ENCODE measurements around the gene ACOT2.
"Not testable (repeated sequence)": the region's sequence is repeated elsewhere in the genome, so short reads cannot be mapped to it uniquely, and the experiment has no call there.

The ACOT2 gene

DNA sequence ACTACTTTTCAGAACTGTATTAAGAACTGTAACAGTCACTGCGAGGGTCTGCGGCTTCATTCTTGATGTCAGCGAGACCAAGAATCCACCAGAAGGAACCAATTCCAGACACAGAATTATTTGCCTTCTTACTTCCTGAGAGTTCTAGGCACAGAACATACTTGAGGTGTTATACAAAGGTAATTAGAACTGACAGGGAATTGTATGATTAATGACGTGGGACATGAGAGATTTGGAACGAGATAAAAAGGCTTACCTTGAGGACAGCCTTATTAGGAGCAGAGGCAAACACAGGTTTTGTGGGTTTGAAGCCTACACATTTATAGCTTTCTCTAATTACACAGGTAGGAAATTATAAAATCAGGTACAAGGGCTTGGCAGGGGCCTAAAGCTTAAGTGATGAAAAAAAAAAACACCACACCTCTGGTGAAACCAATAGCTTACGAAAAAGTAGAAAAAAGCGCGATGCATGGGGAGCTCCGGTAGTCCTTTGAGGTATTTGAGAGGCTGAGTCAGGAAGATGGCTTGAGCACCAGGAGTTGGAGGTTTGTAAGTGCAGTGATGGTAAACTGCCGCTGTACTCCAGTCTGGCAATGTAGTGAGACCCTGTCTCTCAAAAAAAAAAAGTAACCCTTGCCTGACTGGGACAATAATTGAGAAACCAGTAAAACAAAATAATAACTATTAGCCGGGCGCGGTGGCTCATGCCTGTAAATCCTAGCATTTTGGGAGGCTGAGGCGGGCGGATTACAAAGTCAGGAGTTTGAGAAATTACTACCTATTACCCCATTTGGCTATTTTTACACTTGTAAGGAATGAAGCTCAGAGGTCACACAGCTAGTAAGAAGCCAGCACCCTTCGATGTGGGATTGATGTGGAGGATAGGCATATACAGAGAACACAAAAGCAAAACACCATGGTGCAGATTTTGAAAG, 795 bp upstream of the ACOT2 start:
- DNase-seq = no peak

DNA sequence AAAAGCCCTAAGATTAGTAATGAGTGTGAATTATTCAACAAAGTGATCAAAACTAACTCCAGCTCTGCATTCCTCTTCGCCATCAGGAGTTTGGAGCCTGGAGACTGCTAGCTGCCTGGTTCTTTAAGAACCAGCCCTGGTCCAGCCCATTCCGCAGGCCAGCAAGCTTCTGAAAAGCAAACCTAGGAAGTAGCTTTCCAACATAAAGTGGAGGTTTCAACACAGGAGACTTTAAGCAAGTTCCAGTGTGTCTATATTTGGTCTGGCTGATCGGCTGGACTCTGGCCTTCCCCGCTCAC, 178 bp upstream of the ACOT2 start:
- DNase-seq = not testable (repeated sequence)

DNA sequence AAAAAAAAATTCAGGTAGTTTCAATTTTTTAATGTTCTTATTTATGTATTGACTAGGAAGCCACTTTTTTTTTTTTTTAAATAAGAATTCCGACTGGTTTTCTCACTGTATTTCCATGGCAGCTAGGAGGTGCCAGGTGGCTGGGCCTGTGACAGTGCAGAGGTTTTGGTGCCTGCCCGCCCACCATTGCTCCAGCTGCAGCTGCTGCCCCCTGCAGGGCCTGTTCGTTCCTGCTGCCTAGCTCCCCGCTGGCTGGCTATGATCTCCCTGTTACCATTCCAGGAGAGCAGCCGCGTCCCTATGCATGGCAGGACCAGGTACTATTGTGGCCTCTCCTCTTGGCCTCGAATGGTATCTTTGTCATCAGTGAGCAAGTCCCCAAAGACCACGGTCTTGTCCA, 1.9 kb downstream of the ACOT2 start:
- peak; percentile 27 for DNase-seq

DNA sequence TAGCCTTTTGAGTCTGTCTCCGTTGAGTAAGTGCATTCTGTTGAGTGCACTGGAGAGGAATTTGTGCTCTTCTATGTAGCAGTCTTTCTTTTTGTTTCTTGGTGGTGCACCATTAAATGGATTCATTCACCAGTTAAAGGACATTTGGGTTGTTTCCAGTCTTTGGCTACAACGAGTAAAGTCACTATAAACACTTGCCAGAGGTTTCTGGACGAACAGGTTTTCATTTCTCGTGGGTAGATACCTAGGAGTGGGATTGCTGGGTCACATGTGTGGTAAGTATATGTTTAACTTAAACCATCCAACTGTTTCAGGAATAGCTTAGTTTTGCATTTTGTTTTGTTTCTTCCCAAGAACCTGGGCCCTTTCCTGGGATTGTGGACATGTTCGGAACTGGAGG, 4.0 kb downstream of the ACOT2 start:
- DNase-seq = not testable (repeated sequence)

DNA sequence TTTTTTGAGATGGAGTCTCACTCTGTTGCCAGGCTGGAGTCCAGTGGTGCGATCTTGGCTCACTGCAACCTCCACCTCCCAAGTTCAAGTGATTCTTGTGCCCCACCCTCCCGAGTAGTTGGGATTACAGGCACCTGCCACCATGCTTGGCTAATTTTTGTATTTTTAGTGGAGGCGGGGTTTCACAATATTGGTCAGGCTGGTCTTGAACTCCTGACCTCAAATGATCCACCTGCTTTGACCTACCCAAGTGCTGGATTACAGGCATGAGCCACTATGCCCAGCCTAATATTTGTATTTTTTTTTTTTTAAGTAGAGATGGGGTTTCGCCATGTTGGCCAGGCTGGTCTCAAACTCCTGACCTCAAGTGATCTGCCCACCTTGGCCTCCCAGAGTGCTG, 4.7 kb downstream of the ACOT2 start:
- DNase-seq = not testable (repeated sequence)

DNA sequence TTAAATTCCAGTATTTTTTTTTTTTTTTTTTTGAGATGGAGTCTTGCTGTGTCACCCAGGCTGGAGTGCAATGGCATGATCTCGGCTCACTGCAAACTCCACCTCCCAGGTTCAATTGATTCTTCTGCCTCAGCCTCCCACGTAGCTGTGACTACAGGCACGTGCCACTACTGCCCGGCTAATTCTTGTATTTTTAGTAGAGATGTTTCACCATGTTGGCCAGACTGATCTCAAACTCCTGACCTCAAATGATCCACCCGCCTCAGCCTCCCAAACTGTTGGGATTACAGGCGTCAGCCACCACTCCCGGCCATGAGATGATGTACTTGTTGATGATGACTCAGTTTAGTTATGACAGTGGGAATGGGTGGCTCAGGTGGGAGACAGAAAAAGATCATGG, 5.2 kb downstream of the ACOT2 start:
- DNase-seq = not testable (repeated sequence)

DNA sequence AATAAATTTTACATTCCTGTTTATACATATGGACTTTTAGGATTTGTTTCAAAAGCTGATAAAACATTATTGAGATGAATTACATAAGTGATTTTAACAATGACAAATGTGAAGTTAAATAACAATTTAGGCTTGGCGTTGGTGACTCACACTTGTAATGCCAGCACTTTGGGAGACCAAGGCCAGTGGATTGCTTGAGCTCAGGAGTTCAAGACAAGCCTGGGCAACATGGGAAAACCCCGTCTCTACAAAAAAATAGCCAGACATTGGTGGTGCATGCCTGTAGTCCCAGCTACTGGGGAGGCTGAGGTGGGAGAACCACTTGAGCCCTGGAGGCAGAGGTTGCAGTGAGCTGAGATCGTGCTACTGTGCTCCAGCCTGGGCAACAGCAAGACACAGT, 7.4 kb downstream of the ACOT2 start:
- no peak for DNase-seq

DNA sequence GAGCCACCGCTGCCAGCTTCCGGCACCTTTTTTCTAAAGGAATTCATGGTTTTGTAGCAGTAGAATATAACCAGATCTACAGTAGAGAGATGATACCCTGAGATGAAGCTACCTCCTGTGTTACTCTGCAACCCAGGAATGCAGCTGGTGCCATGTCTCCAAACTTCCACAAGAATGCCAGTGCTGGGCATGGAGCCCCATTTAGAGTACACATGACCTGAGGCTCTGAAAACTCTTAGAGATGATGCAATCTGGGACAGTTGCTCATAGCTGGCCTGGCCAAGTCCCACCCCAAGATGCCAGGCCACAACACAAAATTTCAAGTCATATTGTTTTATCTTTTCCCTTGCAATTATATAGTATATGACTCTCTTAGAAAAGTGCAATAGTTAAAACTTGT, 8.2 kb downstream of the ACOT2 start:
- not testable (repeated sequence) for DNase-seq

DNA sequence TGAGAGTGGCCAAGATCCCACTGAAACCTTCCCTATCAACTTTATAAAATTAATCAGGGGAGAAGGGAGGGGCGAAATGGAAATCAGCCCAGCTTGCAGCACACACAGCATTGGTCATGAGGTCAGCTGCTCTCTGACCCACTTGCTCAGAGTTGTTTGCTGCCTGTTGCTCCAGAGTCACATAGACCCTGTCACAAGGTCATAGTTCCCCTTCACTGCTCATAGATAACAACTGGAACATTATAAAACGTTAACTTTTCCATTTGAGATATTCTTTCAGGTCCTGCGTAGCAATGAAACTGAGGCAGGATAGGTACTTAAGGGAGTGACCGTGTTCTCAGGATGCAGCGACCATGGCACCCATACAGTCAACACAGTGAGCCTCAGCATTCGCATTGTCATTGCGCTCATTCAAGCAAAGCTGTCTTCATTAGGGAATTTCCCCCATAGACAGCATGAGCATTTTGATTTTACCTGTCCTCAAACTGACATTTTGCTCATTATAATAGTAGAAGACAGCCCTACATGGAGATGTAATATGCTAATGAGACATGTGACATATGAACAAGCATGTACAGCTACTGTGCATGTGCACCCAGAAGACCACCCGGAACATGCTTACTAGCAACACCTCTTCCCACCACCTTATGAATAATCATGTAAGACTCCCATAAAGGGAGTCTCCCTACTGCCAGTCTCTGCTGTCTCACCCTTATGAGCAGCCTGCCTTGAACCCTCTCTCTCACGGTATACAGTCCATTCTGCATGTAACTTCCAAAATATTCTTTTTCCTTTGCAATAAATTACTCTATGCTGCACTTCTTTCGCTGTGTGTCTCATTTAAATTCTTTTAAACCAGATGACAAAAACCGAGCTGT, 13.3 kb downstream of the ACOT2 start:
- DNase-seq = not testable (repeated sequence)

DNA sequence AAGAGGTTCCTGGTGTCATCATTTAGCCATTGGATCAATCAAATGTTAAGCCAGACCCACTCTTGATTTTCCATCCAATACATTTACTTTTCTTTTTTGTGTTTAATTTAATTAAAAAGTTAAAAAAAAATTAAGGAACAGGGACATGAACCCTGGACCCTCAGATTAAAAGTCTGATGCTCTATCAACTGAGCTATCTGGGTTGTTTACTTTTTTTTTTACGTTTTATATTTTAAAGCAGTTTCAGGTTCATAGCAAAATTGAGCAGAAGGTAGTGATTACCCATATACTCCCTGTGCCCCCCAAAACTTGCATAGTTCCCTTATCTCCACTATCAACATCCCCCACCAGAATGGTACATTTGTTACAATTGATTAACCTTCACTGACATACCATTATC, 19.7 kb downstream of the ACOT2 start:
- no peak for DNase-seq

DNA sequence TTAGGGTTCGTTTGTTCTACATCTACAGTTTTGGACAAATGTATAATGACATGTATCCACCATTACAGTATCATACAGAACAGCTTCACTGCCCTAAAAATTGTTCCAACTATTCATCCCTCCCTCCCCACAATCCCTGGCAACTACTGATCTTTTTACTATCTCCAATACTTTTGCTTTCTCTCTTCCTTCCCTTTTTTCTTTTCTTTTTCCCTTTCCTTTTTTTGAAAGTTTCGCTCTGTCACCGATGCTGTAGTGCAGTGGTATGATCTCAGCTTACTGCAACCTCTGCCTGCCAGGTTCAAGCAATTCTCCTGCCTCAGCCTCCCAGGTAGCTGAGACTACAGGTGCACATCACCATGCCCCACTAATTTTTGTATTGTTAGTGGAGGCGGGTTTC, 20.1 kb downstream of the ACOT2 start:
- no peak for DNase-seq

DNA sequence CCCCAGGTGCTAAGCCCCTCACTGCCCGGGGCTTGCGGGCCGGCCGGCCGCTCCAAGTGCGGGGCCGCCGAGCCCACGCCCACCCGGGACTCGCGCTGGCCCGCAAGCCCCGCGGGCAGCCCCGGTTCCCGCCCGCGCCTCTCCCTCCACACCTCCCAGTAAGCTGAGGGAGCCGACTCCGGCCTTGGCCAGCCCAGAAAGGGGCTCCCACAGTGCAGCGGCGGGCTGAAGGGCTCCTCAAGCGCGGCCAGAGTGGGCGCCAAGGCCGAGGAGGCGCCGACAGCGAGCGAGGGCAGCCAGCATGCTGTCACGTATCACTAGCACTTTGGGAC, 21.6 kb downstream of the ACOT2 start:
- not testable (repeated sequence) for DNase-seq

DNA sequence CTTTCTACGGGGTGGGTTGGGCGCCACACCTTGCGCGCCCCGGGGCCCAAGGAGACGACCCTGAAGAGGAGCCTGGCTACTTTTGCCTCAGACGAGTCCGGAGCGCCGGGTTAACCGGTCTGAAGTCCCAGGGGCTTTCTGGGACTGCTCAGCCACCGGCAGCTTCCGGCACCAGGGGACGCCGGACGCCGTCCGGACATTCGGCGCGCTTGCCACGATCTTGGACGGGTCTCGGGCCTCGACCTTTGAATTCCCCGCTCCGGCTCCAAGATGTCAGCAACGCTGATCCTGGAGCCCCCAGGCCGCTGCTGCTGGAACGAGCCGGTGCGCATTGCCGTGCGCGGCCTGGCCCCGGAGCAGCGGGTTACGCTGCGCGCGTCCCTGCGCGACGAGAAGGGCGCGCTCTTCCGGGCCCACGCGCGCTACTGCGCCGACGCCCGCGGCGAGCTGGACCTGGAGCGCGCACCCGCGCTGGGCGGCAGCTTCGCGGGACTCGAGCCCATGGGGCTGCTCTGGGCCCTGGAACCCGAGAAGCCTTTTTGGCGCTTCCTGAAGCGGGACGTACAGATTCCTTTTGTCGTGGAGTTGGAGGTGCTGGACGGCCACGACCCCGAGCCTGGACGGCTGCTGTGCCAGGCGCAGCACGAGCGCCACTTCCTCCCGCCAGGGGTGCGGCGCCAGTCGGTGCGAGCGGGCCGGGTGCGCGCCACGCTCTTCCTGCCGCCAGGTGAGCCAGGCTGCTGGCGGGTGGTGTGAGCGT, 22.9 kb downstream of the ACOT2 start, which contains the start of gene ACOT4:
Gene ACOT4 (plus strand): TSS at position 184 of the 760 bp plus-strand sequence. CDS start 87 bp downstream, at position 271.
- no peak for DNase-seq

DNA sequence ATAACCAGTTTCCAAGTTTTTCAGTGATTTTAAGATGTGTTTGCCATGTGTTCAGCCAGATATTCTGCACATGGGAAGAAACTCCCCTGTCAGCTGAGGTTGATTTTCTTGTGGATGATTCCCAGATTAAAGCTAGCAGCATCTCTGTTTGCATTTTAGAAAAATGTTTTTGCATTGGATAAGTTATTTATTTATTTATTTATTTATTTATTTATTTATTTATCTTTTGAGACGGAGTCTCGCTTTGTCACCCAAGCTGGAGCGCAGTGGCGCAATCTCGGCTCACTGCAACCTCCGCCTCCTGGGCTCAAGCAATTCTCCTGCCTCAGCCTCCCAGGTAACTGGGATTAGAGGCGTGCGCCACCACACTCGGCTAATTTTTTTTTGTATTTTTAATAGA, 25.5 kb downstream of the ACOT2 start:
- DNase-seq = no peak

DNA sequence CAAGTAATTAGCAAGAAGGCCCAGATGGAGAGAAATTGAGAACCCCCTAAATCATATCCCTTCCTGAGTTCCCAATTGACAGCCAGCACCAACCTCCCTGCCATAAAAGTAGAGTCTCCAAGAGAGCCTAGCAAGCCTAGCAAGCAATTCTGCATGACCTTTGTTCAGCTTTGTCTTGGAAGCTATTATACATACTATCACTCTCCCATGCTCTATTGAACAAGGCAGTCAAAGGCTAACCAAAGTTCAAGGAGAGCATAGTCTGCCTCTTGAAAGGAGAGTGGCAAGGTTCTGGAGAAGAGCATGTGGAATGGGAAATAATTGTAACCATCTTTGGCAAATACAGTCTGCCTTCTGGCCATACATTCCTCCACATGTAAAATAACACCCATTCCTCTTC, 30.5 kb downstream of the ACOT2 start:
- no peak for DNase-seq

DNA sequence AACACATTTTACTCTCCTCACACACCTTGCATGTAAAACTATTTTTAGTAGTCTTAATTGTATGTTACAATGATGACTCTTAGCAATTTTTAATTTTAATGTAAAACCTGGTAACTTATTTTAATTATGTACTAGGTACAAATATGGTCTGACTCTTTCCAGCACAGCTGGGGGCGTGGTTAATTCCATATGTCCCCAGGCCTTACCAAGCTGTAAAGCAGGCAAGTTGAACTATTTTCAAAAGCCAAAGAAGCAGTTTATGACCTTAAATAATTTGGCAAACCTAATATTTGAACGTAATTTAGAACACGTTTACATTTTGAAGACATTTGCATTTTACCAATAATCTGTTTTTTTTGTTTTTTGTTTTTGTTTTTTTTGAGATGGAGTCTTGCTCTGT, 34.0 kb downstream of the ACOT2 start:
- DNase-seq = no peak

DNA sequence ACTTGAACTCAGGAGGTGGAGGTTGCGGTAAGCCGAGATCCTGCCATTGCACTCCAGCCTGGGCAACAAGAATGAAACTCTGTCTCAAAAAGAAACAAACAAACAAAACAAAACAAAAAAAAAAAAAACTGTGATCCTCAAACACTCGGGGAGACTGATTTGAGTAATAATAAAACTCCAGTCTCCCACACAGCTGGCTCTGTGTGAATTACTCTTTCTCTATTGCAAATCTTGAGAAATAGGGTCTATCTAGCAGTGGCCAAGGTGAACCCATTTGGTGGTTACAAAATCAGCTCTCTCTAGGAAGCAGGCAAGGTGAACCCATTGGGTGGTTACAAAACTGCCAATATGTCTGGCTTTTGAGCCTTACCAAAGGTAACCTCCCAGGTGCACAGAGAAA, 37.3 kb downstream of the ACOT2 start:
- DNase-seq = no peak

DNA sequence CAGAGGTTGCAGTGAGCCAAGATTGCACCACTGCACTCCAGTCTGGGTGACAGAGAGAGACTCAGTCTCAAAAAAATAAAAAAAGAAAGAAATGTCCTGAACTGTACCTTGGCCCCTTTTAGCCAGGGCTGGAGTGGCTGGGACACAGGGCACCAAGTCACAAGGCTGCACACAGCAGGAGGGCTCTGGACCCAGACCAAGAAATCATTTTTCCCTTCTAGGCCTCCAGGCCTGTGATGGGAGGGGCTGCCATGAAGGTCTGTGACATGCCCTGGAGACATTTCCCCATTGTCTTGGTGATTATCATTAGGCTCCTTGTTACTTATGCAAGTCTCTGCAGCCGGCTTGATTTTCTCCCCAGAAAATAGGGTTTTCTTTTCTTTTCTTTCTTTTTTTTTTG, 38.2 kb downstream of the ACOT2 start:
- DNase-seq = no peak

DNA sequence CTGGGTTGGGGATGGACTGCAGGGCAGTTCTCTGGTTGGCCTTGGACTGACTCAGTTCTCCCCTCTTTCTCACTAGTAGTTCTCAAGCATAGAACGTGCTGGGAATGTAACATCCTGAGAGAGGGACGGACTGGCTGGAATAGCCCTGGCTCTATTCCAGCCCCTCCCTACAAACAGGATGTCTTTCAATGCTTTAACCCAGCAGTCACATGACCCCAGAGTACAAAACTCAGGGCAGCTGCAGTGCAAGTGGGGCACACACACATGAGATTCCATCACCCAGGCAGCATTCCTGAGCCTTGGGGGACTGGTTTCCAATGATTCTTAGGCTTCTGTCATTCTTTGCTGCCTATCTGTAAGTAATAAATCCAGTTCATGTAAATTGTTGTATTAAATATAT, 41.7 kb downstream of the ACOT2 start:
- no peak for DNase-seq

DNA sequence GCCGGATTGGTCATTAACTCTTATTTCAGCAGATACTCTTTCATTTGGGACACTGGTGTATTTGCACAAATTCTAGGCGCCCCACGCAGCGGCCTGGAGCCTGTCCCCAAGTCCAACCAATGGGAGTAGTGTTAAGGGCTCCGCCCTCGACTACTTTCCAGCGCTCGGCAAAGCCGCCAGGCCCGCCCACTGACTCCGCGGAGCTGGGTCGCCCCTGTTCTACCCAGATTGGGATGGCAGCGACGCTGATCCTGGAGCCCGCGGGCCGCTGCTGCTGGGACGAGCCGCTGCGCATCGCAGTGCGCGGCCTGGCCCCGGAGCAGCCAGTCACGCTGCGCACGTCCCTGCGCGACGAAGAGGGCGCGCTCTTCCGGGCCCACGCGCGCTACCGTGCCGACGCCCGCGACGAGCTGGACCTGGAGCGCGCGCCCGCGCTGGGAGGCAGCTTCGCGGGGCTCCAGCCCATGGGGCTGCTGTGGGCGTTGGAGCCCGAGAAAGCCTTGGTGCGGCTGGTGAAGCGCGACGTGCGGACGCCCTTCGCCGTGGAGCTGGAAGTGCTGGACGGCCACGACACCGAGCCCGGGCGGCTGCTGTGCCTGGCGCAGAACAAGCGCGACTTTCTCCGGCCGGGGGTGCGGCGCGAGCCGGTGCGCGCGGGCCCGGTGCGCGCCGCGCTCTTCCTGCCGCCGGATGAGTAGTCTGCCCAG, 43.5 kb downstream of the ACOT2 start, which contains the start of gene ACOT6:
Gene ACOT6 (plus strand): TSS at position 179 of the 707 bp plus-strand sequence. CDS start 55 bp downstream, at position 234.
- DNase-seq = peak; percentile 67

DNA sequence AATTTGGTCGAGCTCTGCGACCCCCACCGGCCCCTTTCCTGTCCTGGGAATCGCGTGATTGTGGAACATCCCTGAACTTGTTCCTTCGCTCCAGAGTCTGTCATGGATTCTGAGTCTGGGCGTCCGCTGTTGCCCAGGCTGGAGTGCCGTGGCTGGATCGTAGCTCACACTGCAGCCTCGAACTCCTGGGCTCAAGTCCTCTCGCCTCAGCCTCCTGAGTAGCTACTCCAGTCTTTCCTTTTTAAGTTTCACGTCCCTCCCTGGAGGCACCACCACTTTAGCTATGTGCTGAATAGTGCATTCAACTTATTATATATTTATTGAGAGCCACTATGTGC, 44.0 kb downstream of the ACOT2 start:
- DNase-seq = no peak

DNA sequence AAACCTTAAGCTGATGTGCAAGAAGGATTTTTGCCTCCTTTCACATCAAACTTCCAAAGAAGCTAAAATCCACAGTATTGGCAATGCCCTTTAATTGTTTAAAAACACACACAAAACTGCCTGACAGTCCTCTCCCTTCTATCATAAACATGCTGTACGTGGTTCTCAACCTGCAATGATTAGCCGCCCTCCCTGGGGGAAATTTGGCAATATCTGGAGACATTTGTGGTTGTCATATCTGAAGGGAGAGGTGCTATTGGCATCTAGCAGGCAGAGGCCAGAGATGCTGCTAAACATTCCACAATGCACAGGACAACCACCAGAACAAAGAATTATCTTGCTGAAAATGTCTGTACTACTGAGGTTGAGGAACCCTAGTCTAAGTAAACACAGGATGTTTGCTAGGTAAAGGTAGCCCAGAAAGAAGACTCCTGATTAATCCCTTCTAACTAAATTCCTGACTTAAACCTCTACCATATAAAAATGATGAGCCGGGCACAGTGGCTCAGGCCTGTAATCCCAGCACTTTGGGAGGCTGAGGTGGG, 44.5 kb downstream of the ACOT2 start:
- DNase-seq = no peak

Data from GDM1 (cell line).